ENCODE data around the gene ZBTB2.
"Not testable (repeated sequence)": the region's sequence is repeated elsewhere in the genome, so short reads cannot be mapped to it uniquely, and the experiment has no call there.

The ZBTB2 gene

DNA sequence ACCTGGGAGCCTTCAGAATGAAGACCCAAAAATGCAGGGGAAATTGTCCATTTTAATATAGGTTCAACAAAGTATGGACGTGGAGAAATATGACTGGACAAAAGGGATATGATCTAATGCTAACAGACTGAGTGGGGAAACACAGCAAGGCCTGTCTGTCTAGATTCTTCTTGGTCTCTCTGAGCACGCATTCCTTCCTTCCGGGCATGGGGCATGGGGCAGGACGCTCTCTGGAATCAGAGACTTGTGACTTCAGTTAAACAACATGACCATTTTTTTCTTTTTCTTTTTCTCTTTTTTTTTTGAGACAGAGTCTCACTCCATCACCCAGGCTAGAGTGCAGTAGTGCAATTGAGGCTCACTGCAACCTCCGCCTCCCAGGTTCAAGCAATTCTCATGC lies 31.9 kb downstream of the ZBTB2 start:
- no peak for DNase-seq

DNA sequence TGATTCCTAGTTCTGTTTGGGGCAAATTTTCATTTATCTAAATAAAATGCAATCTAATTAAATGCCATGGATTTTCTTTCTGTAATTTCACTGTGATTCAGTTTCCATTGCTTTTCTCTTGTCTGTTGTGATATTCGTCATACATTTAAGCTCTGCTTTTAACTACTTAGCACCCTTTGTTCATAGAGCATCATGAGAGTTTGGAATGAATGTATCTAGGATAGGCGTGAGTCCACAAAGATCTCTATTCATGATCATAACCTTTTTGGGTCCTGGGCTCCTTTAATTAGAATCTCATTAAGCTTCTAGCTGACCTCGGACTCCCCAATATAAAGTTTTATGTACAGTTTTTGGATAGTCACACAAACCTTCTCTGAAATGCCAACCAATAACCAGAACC lies 32.9 kb downstream of the ZBTB2 start:
- no peak for DNase-seq

DNA sequence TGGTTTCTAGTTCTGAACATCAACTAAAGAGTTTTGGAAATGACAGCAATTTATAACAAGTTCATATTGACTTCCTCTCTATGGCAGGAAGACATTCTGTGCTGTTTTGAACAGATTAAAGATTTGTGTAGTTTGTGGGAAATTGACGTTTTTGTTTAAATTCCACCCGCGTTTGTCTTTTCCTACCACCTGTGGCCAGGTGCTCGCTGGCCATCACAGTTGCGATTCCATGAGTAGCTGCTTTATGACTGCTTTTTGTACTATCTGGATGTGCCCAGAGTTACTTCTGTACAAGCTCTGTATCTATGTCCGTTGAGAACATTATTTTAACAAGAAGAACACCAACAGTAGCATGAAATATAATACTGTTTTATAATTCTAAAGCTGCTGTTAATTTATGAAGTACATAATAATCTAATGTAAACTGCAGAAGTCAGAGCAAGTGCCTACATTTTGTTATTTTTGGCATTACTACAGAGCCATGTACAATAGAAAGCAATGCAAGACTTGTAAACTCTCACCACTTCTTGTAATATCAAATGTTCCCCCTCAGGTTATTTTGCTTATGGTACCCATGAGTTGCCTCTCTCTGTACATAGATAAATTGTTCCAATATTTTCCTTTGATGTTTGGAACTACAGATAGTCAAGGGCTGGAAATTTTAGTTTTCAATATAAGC lies 33.5 kb downstream of the ZBTB2 start:
- no peak for DNase-seq

DNA sequence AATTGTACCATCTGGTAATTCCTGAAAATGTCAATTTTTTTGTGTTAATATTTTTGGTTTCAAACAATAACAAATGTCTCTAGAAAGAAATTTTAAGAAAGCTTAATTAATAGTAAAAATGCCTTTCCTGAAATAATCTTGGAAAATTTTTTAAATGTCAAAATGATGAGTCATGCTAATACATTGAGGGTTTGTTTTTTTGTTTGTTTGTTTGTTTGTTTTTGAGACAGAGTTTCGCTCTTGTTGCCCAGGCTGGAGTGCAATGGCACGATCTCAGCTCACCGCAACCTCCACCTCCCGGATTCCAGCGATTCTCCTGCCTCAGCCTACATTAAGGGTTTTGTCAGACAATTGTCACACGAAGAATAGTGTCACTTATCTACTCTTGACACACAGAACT lies 34.4 kb downstream of the ZBTB2 start:
- DNase-seq: not testable (repeated sequence)

DNA sequence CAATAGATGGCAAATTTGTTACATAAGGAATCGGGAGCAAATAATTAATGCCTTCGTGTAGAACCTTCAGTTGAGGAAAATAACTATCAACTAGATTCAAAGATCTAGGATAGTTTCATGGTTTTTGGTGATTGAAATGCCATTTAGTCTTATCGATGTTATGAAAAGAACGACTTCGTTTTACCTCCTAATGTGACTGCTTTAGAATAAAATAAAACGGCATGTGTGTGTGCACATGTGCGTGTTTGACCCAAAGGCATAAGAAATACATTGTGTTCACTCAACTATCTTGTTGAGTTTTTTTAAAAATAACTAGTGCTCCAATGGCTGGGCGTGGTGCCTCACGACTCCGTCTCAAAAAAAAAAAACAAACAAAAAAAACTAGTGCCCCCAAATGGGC lies 37.6 kb downstream of the ZBTB2 start:
- DNase-seq: no peak

DNA sequence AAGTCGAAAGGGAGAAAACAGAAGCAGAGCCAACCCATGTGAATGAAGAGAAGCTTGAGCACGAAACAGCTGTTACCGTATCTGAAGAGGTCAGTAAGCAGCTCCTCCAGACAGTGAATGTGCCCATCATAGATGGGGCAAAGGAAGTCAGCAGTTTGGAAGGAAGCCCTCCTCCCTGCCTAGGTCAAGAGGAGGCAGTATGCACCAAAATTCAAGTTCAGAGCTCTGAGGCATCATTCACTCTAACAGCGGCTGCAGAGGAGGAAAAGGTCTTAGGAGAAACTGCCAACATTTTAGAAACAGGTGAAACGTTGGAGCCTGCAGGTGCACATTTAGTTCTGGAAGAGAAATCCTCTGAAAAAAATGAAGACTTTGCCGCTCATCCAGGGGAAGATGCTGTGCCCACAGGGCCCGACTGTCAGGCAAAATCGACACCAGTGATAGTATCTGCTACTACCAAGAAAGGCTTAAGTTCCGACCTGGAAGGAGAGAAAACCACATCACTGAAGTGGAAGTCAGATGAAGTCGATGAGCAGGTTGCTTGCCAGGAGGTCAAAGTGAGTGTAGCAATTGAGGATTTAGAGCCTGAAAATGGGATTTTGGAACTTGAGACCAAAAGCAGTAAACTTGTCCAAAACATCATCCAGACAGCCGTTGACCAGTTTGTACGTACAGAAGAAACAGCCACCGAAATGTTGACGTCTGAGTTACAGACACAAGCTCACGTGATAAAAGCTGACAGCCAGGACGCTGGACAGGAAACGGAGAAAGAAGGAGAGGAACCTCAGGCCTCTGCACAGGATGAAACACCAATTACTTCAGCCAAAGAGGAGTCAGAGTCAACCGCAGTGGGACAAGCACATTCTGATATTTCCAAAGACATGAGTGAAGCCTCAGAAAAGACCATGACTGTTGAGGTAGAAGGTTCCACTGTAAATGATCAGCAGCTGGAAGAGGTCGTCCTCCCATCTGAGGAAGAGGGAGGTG lies 38.7 kb downstream of the ZBTB2 start:
- DNase-seq: no peak

DNA sequence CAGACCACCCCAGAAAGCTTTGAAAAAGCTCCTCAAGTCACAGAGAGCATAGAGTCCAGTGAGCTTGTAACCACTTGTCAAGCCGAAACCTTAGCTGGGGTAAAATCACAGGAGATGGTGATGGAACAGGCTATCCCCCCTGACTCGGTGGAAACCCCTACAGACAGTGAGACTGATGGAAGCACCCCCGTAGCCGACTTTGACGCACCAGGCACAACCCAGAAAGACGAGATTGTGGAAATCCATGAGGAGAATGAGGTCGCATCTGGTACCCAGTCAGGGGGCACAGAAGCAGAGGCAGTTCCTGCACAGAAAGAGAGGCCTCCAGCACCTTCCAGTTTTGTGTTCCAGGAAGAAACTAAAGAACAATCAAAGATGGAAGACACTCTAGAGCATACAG lies 39.6 kb downstream of the ZBTB2 start:
- no peak for DNase-seq

DNA sequence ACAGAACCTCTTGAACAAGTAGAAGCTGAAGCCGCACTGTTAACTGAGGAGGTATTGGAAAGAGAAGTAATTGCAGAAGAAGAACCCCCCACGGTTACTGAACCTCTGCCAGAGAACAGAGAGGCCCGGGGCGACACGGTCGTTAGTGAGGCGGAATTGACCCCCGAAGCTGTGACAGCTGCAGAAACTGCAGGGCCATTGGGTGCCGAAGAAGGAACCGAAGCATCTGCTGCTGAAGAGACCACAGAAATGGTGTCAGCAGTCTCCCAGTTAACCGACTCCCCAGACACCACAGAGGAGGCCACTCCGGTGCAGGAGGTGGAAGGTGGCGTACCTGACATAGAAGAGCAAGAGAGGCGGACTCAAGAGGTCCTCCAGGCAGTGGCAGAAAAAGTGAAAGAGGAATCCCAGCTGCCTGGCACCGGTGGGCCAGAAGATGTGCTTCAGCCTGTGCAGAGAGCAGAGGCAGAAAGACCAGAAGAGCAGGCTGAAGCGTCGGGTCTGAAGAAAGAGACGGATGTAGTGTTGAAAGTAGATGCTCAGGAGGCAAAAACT lies 40.1 kb downstream of the ZBTB2 start:
- no peak for DNase-seq

DNA sequence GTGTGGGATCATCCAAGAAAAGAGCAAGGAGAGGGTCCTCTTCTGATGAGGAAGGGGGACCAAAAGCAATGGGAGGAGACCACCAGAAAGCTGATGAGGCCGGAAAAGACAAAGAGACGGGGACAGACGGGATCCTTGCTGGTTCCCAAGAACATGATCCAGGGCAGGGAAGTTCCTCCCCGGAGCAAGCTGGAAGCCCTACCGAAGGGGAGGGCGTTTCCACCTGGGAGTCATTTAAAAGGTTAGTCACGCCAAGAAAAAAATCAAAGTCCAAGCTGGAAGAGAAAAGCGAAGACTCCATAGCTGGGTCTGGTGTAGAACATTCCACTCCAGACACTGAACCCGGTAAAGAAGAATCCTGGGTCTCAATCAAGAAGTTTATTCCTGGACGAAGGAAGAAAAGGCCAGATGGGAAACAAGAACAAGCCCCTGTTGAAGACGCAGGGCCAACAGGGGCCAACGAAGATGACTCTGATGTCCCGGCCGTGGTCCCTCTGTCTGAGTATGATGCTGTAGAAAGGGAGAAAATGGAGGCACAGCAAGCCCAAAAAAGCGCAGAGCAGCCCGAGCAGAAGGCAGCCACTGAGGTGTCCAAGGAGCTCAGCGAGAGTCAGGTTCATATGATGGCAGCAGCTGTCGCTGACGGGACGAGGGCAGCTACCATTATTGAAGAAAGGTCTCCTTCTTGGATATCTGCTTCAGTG lies 40.8 kb downstream of the ZBTB2 start:
- no peak for DNase-seq

DNA sequence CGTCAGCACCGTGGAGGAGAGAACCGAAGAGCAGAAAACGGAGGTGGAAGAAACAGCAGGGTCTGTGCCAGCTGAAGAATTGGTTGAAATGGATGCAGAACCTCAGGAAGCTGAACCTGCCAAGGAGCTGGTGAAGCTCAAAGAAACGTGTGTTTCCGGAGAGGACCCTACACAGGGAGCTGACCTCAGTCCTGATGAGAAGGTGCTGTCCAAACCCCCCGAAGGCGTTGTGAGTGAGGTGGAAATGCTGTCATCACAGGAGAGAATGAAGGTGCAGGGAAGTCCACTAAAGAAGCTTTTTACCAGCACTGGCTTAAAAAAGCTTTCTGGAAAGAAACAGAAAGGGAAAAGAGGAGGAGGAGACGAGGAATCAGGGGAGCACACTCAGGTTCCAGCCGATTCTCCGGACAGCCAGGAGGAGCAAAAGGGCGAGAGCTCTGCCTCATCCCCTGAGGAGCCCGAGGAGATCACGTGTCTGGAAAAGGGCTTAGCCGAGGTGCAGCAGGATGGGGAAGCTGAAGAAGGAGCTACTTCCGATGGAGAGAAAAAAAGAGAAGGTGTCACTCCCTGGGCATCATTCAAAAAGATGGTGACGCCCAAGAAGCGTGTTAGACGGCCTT lies 41.6 kb downstream of the ZBTB2 start:
- DNase-seq: no peak

DNA sequence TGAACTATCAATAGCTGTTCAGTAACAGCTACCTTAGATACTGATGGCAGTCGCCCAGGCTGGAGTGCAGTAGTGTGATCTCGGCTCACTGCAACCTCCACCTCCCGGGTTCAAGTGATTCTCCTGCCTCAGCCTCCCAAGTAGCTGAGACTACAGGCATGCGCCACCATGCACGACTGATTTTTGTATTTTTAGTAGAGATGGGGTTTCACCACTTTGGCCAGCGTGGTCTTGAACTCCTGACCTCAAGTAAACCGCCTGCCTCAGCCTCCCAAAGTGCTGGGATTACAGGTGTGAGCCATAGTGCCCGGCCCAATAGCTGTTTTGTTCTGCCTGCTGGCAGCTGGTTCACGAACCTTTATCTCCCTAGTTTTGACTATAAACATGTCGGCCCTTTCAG lies 48.6 kb downstream of the ZBTB2 start:
- DNase-seq: not testable (repeated sequence)

DNA sequence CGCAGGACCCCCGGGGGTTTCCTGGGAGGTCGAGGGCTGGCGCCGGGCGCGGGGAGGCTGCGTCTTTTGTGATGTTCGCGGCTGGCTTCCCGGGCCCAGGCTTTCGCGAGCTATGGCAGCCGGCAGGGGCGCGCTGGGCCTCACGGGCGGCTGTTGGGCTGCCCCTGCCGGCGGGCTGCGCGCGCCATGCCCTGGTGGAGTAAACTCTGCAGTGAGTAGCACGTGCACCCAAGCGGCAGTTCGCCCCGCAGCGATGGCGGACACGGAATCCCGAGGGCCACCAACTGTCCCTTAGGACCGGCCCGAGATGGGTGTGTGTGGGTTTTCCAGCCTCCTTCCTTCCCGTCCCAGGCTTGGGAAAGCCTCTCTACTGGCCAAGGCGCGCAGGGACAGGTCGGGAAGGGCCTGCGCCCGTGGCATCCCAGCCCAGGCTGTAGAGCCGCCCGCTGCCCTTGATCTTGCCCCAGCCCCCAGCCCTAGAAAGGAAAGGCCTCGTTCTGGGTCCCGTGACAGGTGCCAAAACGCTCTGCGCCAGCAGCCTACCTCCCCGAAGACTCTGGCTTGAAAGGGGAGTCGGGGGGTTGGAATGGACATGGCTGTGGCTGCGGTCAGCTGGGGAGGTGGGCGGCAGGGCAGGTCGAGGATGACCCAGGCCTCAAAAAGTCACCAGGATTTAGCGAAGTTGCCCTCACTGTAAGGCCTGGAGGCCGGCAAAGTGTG lies 49.7 kb downstream of the ZBTB2 start:
- DNase-seq: no peak

DNA sequence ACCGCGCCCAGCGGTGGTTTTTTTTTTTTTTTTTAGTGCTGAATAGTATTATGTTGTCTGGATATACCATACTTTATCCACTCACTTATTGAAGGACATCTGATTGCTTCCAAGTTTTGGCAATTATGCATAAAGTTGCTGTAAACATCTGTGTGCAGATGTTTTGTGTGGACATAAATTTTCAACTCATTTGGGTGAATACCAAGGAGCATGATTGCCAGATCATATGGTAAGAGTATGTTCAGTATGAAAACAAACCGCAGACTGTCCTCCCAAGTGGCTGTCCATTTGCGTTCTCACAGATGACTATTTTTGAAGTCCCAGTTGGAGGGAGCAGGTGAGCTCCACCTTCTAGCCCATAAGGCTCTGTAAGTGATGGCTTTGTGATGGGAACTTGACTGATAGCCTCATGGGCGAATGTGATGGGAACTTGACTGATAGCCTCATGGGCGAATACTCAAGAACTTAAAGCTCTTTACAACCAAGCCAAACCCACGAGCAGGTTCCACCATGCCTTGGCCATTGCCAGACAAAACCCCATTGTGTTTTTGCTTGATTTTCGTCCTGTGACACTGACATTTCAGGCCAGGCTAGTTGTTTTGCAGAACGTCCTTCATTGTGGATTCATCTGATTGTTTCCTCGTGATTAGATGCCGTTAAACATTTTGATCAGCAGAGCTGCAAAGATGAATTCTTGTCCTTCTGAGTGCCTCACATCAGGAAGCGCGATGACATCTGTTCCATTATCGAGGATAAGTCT lies 51.0 kb downstream of the ZBTB2 start:
- DNase-seq: no peak

DNA sequence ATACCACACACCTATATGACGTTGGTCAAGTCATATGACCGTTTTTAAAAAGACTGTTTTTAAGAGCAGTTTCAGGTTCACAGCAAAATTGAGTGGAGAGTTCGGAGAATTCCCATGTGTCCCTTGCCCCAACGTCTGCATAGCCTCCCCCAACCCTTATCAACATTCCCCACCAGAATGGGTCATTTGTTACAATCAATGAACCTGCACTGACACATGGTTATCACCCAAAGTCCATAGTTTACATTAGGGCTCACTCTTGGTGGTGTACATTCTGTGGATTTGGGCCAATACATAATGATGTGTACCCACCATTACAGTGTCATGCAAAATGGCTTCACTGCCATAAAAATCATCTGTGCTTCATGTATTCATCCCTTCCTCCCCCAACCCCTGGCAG lies 52.0 kb downstream of the ZBTB2 start:
- no peak for DNase-seq

DNA sequence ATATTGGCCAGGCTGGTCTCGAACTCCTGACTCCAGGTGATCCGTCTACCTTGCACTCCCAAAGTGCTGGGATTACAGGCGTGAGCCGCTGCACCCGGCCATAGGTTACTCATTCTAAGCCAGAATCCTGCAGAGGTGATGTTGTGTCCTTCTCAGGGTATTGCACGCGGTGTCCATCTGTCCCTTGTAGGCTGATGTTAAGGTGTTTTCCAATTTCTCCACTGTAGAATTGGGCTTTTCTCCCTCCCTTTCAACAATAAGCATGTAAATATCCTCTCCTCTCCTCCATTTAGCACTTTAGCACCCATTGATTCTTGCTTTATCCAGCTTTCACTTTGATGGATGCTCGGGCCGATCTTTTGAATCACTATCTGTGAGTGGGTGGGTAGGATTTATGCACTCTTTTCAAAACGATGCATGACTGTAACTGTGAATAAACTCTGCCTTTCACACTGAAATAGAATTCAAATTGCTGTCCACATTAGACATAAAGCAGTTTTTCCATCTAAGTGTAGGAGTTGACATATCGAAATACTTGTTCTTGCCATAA lies 52.6 kb downstream of the ZBTB2 start:
- DNase-seq: no peak

DNA sequence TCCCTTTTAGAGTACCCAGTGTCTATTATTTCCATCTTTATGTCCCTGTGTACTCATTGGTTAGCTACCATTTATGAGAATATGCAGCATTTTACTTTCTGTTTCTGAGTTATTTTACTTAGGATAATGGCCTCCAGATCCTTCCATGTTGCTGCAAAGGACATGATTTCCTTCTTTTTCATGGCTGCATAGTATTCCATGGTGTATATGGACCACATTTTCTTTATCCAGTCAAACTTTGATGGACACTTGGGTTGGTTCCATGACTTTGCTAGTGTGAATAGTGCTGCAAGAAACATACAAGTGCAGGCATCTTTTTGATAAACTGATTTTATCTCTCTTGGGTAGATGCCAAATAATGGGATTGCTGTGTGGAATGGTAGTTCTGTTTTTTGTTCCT lies 55.4 kb downstream of the ZBTB2 start:
- DNase-seq: no peak

DNA sequence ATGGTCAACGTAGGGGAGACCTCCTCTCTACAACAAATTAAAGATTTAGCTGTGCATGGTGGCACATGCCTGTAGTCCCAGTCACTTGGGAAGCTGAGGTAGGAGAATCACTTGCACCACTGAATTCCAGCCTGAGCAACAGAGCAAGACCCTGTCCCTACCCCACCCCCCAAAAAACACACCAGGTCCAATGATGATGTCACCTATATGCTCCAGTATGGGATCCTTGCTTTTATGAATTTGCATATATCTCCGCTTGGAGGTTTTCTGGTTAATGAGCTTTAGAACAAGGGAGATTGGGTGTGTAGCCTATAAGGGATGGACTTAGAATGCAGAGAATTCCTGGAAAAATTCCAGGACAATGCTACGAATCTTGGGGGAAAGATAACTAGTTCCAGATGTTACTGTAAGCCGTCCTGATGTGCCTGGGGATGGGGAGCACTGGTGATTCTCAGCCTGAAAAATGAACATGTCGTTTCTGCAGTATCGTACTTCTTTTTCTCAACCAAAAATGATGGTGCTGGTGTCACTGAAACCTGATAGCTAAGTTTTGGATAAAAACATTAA lies 61.1 kb downstream of the ZBTB2 start:
- no peak for DNase-seq

DNA sequence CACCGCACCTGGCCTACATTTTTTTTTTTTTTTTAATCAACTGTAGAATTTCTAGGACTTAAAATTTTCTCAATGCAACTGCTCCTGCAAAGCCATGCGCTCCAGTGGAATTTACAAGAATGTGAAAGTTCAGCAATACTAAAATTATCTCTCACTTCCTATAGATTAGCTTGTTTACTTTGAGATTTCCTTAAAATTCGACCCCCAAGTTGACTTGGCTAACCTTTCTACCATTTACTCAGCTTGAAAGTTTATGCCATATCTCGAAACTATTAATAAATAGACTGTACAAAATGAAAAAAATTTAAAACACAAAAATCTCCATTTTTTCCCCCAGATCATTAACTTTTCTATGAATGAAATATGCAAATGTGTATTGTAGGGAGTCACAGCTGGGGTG lies 64.3 kb downstream of the ZBTB2 start:
- no peak for DNase-seq

DNA sequence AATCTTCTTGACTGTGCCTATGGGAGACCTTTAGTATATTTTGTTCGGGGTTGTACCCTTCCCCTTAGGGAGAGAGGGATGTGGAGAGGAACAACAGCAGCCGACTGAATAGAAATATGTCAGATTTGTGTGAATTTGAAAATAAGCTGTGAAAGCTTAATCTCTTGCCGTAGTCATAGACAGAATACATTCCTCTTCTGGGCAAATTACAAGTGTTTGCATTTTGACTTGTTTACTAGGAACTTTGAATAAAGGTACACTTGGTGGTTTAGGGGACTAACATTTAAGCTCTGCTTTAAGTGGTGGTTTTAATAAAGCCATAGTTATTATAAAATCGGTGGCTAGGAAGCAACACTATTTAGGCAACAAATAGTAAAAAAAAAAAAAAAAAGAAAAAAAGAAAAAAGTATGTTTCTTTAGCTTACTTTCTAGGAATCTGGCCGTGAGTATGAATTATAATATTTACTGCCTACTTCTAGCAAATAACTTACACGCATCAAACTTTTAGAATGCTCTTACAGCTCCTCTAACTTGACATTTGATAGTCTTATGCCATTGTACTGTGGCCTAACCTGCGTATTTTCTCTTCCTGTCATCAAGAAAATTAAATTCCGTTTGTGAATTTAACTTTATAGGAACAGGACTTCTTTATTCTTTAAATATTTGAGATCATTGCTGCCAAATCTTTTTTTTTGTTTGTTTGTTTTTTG lies 65.1 kb downstream of the ZBTB2 start:
- DNase-seq: no peak
